ENCODE data around the gene ENTPD7.

- no peak for TF ChIP-seq CTCF (IDR thresholded peaks at IDR 0.05; ENCODE audit: insufficient read depth, low read length, poor library complexity, severe bottlenecking)
- no peak for TF ChIP-seq EZH2phosphoT487 (conservative IDR thresholded peaks at IDR 0.05; ENCODE audit: low read length)
These were observed 12.1 kb downstream of the ENTPD7 start for GRCh38 chr10:99671386-99671785.

Measured in SU-DHL-6 (cell line).